SK-N-SH (cell line): Measurements from ENCODE around the gene ANKRD62.

ENCODE experiments used
- CHD2 ChIP-seq: fragments of 150-350 bp; IDR thresholded peaks from 2 replicates; pipeline ENCODE4 v1.6.1; 2018; ENCODE audit warnings: low read length; ENCODE audit not compliant: partially characterized antibody
- GABPA ChIP-seq: IDR thresholded peaks from 2 replicates; pipeline ENCODE4 v1.4.0; 2012; ENCODE audit warnings: low read depth, mild to moderate bottlenecking
- MEF2A ChIP-seq: IDR thresholded peaks from 2 replicates; pipeline ENCODE4 v1.4.0; 2012; ENCODE audit warnings: low read depth, borderline replicate concordance
- MXI1 ChIP-seq: IDR thresholded peaks from 2 replicates; pipeline ENCODE4 v1.6.1; 2012; ENCODE audit warnings: mild to moderate bottlenecking, low read depth, low read length, improper control_type of control experiment
- RAD21 ChIP-seq: IDR thresholded peaks from 2 replicates; pipeline ENCODE4 v1.6.1; 2012; ENCODE audit warnings: mild to moderate bottlenecking, low read length
- RCOR1 ChIP-seq: fragments of 150-350 bp; IDR thresholded peaks from 2 replicates; pipeline ENCODE4 v1.6.1; 2017; ENCODE audit warnings: antibody characterized with exemption, low read length
- SIN3A ChIP-seq: IDR thresholded peaks from 2 replicates; pipeline ENCODE4 v1.6.1; 2012; ENCODE audit warnings: low read depth, mild to moderate bottlenecking, low read length, moderate library complexity, borderline replicate concordance
- SMC3 ChIP-seq: IDR thresholded peaks from 2 replicates; pipeline ENCODE4 v1.6.1; 2012; ENCODE audit warnings: low read depth, low read length, improper control_type of control experiment
- TAF1 ChIP-seq: IDR thresholded peaks from 2 replicates; pipeline ENCODE4 v1.6.1; 2012; ENCODE audit warnings: low read depth, mild to moderate bottlenecking, low read length, moderate library complexity, borderline replicate concordance
- TCF12 ChIP-seq: IDR thresholded peaks from 2 replicates; pipeline ENCODE4 v1.4.0; 2012
- YY1 ChIP-seq: IDR thresholded peaks from 2 replicates; pipeline ENCODE4 v1.4.0; 2012; ENCODE audit warnings: low read depth, mild to moderate bottlenecking
- TF ChIP-seq, protein P1 (sequence below): fragments of 200-600 bp; sonication (generic); IDR thresholded peaks from 2 replicates; pipeline ENCODE4 v1.6.1; 2017; ENCODE audit warnings: antibody characterized with exemption, mild to moderate bottlenecking, moderate library complexity
- TF ChIP-seq, protein P2 (sequence below): IDR thresholded peaks from 2 replicates; pipeline ENCODE4 v1.6.1; 2012; ENCODE audit warnings: mild to moderate bottlenecking, low read depth, low read length, moderate library complexity

DNA sequence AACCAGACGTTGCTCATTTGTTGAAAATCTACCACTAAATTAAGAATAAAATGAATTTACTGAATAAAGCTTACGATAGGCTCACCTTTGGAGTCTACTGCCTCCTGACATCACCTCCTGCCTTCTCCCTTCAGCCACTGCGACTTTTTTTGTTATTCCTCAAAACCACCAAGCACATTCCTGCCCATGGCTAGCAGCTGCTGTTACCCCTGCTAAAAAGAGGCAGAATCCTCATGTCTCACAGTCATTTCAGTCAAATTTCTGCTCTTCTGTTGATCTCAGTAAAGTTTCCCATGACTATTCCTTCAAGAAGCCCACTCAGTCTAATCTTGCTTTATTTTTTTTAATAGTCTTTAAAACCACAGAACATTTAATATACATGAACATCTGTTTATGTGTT is 40.8 kb upstream of the ANKRD62 start:
- TF ChIP-seq, protein P1, sequence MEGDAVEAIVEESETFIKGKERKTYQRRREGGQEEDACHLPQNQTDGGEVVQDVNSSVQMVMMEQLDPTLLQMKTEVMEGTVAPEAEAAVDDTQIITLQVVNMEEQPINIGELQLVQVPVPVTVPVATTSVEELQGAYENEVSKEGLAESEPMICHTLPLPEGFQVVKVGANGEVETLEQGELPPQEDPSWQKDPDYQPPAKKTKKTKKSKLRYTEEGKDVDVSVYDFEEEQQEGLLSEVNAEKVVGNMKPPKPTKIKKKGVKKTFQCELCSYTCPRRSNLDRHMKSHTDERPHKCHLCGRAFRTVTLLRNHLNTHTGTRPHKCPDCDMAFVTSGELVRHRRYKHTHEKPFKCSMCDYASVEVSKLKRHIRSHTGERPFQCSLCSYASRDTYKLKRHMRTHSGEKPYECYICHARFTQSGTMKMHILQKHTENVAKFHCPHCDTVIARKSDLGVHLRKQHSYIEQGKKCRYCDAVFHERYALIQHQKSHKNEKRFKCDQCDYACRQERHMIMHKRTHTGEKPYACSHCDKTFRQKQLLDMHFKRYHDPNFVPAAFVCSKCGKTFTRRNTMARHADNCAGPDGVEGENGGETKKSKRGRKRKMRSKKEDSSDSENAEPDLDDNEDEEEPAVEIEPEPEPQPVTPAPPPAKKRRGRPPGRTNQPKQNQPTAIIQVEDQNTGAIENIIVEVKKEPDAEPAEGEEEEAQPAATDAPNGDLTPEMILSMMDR: no peak
- no peak for TF ChIP-seq YY1
- TF ChIP-seq, protein P2, sequence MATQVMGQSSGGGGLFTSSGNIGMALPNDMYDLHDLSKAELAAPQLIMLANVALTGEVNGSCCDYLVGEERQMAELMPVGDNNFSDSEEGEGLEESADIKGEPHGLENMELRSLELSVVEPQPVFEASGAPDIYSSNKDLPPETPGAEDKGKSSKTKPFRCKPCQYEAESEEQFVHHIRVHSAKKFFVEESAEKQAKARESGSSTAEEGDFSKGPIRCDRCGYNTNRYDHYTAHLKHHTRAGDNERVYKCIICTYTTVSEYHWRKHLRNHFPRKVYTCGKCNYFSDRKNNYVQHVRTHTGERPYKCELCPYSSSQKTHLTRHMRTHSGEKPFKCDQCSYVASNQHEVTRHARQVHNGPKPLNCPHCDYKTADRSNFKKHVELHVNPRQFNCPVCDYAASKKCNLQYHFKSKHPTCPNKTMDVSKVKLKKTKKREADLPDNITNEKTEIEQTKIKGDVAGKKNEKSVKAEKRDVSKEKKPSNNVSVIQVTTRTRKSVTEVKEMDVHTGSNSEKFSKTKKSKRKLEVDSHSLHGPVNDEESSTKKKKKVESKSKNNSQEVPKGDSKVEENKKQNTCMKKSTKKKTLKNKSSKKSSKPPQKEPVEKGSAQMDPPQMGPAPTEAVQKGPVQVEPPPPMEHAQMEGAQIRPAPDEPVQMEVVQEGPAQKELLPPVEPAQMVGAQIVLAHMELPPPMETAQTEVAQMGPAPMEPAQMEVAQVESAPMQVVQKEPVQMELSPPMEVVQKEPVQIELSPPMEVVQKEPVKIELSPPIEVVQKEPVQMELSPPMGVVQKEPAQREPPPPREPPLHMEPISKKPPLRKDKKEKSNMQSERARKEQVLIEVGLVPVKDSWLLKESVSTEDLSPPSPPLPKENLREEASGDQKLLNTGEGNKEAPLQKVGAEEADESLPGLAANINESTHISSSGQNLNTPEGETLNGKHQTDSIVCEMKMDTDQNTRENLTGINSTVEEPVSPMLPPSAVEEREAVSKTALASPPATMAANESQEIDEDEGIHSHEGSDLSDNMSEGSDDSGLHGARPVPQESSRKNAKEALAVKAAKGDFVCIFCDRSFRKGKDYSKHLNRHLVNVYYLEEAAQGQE: no peak
- no peak for TF ChIP-seq MEF2A
- TF ChIP-seq SMC3: no peak
- no peak for TF ChIP-seq RCOR1
- no peak for TF ChIP-seq SIN3A
- TF ChIP-seq TCF12: no peak
- no peak for TF ChIP-seq TAF1
- no peak for TF ChIP-seq GABPA
- no peak for TF ChIP-seq CHD2
- TF ChIP-seq MXI1: no peak
- TF ChIP-seq RAD21: no peak
